ENCODE data around the gene HPGDS. TPM values are rescaled to one million over a fixed set of nuclear protein-coding genes. Genes with fewer than 3 reads are reported as not detected.

HPGDS gene
- total RNA-seq, 1 donor from 2014 or later, result not detected

DNA sequence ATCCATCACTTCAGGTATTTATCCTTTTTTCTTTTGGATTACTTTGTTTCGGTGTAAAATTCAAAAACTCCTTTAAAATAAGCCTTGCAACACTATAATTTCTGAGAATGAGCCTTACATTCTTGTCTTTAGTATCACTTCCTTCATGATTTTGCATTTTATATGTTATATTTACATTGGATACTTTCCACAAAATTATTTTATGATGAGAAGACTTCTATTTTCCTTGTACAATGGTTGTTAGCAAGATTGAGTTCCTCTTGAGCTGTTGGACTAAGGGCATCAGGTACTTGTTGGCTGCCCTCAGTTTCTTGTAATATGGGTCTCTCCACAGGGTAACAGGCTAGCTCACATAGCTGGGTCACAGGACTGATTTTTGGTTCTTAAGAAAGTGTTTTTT, 22.7 kb upstream of the HPGDS start:
- Mint-ChIP-seq H3K27ac (no peak overlapping the region), H3K9me3 (peaks cover 3% of the 10 kb centered on the region), H3K27me3 (peaks cover 3% of the 10 kb centered on the region), H3K36me3 (ENCODE audit: low read depth) (no peaks in the 10 kb centered on the region), H3K4me1 (no peaks in the 10 kb centered on the region), H3K4me3 (no peak overlapping the region)
- no peak for DNase-seq
- CTCF ChIA-PET, result no interaction called here
- ATAC-seq (ENCODE audit: low read depth), result no peak
- intact Hi-C loops (cut with micrococcal nuclease), result no loop called here
- TF ChIP-seq, protein P1, sequence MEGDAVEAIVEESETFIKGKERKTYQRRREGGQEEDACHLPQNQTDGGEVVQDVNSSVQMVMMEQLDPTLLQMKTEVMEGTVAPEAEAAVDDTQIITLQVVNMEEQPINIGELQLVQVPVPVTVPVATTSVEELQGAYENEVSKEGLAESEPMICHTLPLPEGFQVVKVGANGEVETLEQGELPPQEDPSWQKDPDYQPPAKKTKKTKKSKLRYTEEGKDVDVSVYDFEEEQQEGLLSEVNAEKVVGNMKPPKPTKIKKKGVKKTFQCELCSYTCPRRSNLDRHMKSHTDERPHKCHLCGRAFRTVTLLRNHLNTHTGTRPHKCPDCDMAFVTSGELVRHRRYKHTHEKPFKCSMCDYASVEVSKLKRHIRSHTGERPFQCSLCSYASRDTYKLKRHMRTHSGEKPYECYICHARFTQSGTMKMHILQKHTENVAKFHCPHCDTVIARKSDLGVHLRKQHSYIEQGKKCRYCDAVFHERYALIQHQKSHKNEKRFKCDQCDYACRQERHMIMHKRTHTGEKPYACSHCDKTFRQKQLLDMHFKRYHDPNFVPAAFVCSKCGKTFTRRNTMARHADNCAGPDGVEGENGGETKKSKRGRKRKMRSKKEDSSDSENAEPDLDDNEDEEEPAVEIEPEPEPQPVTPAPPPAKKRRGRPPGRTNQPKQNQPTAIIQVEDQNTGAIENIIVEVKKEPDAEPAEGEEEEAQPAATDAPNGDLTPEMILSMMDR (IDR thresholded peaks at IDR 0.05), result no peak
- POLR2A ChIA-PET, result no interaction called here

DNA sequence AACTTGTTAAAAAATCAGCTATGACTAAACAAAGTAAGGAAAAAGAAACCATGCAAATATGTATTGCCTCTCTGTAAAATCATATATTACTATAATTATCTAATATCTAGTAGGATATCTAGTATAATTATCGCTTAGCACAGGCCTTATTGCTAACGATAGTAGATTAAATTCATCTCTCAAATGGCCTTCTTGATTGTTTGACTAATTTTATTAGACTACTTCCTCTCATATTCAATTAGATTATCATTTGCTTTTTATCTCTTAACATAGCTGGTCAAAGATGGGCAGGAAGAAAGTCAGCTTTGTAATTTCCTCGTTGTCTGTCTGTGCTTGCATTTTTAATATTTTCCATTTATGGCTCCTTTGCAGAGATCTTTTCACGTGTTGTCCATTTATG, 21.9 kb upstream of the HPGDS start:
- no peaks in the 10 kb centered on the region for H3K4me1 Mint-ChIP-seq
- TF ChIP-seq, protein P1 (IDR thresholded peaks at IDR 0.05), result no peak
- intact Hi-C loops (cut with micrococcal nuclease), result no loop called here
- ATAC-seq (ENCODE audit: low read depth) (no peak), DNase-seq (no peak)
- H3K27ac Mint-ChIP-seq, result no peak overlapping the region
- ChIA-PET POLR2A (no interaction called here), CTCF (no interaction called here)
- no peaks in the 10 kb centered on the region for H3K27me3 Mint-ChIP-seq
- H3K4me3 Mint-ChIP-seq, result no peak overlapping the region
- H3K9me3 Mint-ChIP-seq, result peaks cover 3% of the 10 kb centered on the region
- no peaks in the 10 kb centered on the region for H3K36me3 Mint-ChIP-seq (ENCODE audit: low read depth)

DNA sequence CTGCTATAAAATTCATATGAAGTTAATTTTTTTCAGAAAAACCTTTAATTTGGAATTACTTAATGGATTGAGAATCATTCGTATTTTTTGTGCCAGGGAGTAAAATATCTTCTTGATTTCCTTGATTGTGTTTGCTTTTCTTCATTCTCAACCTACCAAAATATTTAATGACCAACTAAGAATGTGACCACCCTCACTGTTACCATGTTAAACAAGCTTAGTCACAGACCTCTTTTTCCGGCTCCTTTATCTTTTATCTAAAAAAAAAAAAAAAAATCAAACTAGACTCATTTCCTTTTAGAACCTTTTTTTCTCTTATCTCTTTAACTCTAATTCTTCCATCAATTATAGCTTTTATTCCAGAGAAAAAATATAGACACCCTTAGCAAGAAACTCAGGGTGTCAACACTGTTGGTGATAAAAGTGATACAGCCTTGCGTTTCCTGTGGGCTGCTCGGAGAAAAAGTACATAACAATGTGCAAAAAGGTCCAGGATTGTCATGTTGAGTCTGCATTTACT, 20.6 kb upstream of the HPGDS start:
- Mint-ChIP-seq H3K27me3 (no peaks in the 10 kb centered on the region), H3K4me3 (no peak overlapping the region), H3K27ac (no peak overlapping the region), H3K36me3 (ENCODE audit: low read depth) (no peaks in the 10 kb centered on the region), H3K4me1 (no peaks in the 10 kb centered on the region), H3K9me3 (peaks cover 3% of the 10 kb centered on the region)
- no peak for DNase-seq
- TF ChIP-seq, protein P1 (IDR thresholded peaks at IDR 0.05), result no peak
- CTCF ChIA-PET, result no interaction called here
- ATAC-seq (ENCODE audit: low read depth), result no peak
- intact Hi-C loops (cut with micrococcal nuclease), result no loop called here
- POLR2A ChIA-PET, result no interaction called here

DNA sequence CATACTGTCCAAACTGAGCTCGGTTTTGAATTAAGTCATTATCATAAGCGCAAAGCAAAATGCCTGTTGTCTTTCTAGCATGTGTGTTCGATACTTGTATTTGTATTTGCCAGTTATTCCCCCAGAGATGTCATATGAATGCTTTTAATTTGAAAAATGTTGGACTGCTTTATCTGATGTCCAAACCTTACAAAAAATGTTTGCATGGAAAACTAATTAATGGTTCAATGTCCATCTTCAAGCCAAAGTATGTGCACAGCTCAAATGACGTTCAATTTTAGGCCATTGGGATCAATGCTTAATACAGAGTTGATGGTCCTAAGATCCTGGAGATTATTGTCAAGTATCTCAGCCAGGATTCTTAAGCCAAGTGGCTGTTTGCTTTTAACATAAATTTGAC, 17.2 kb upstream of the HPGDS start:
- H3K36me3 Mint-ChIP-seq (ENCODE audit: low read depth), result no peaks in the 10 kb centered on the region

DNA sequence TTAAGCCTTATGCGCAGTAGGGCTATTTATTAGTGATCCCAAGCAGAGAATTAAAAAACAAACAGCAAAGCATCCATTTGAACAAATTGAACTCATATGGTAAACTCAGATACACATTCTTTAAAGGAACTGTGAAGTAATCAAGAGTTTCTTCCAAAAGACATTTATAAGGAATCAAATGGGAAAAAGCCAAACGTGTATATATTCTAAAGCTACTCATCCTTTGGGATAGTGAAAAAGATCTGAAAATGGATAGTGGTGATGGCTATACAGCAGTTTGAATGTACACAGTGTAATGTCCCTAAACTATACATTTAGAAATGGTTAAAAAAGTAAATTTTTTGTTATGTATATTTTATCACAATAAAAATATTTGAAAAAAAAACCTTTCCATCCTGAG, 16.6 kb upstream of the HPGDS start:
- ChIA-PET CTCF (no interaction called here), POLR2A (no interaction called here)
- H3K36me3 Mint-ChIP-seq (ENCODE audit: low read depth), result no peaks in the 10 kb centered on the region
- ATAC-seq (ENCODE audit: low read depth) (no peak), DNase-seq (no peak)
- intact Hi-C loops (cut with micrococcal nuclease), result no loop called here
- H3K4me1 Mint-ChIP-seq, result no peaks in the 10 kb centered on the region
- H3K27me3 Mint-ChIP-seq, result no peaks in the 10 kb centered on the region
- H3K9me3 Mint-ChIP-seq, result no peaks in the 10 kb centered on the region
- TF ChIP-seq, protein P1 (IDR thresholded peaks at IDR 0.05), result no peak
- H3K4me3 Mint-ChIP-seq, result no peak overlapping the region
- H3K27ac Mint-ChIP-seq, result no peak overlapping the region

More for the DNA sequence above, 17.2 kb upstream of the HPGDS start:
- no peak for DNase-seq
- no peaks in the 10 kb centered on the region for H3K9me3 Mint-ChIP-seq
- no peaks in the 10 kb centered on the region for H3K27me3 Mint-ChIP-seq
- TF ChIP-seq, protein P1 (IDR thresholded peaks at IDR 0.05), result no peak
- no peak for ATAC-seq (ENCODE audit: low read depth)
- H3K4me3 Mint-ChIP-seq, result no peak overlapping the region
- no peak overlapping the region for H3K27ac Mint-ChIP-seq
- H3K4me1 Mint-ChIP-seq, result no peaks in the 10 kb centered on the region
- intact Hi-C loops (cut with micrococcal nuclease), result no loop called here
- ChIA-PET CTCF (no interaction called here), POLR2A (no interaction called here)
